Measurements from ENCODE around the gene ACCSL.

The ACCSL gene

DNA sequence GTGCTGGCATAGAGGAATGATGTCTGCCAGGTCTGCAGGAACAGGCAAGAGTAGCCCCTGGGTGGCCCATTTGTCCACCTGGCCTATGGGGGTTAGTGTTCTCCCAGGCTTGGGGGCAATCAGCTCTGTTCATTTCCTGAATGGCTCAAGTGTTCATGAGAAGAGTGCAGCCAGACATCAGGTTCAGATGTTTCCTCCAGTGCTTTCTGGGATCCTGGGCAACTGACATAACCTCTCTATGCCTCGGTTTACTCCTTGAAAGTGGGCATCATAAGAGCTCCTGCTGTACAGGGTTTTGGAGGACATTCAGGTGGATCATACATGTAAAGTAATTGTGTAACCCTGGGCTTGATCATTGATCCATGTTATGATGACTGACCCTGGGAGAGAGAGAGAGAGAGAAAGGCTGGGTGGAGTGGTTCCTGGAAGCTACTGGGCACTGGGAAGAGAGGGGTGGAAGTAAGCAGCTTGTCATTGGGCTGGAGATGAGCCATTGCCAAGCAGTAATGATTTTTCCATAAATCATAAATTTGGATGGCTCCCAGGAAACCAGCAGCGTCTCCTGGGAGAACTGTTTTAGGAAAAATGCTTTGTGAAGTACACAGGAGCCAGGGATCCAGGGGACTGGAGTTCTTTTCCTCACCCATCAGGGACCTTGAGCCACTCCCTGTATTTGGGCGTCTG, 30.2 kb upstream of the ACCSL start:
- no peak for DNase-seq

- DNase-seq: no peak
Observed at GRCh38 chr11:44018127-44018521, 29.7 kb upstream of the ACCSL start.

- DNase-seq: no peak
Observed at GRCh38 chr11:44018829-44019228, 29.0 kb upstream of the ACCSL start.

DNA sequence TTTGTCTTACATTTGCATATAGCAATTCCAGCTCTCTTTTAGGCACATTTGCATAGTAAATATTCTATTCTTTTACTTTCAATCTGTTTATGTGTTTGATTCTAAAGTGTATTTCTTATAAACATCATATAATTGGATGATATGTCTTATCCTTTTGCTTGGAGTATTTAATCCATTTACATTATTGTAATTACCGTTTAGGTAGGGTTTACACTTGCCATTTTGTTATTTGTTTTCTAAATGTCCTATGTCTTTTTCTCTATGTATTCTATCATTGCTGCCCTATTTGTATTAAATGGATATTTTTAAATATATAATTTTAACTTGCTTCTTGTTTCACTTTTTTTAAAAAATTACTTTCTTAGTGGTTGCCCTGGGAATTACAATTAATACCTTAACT, 22.8 kb upstream of the ACCSL start:
- no peak for DNase-seq

GRCh38 chr11:44025727-44026126, 22.1 kb upstream of the ACCSL start:
- no peak for DNase-seq

- DNase-seq: no peak
Observed at GRCh38 chr11:44028401-44028800, 19.4 kb upstream of the ACCSL start.

GRCh38 chr11:44028816-44029506, 18.8 kb upstream of the ACCSL start:
- no peak for DNase-seq

GRCh38 chr11:44029507-44029845, 18.3 kb upstream of the ACCSL start:
- DNase-seq: no peak

GRCh38 chr11:44029977-44030911, 17.5 kb upstream of the ACCSL start:
- peak in 5 of 56 donors; percentile 4 to 20 (median 12) for DNase-seq

- DNase-seq: no peak
Observed at GRCh38 chr11:44030996-44031395, 16.8 kb upstream of the ACCSL start.

GRCh38 chr11:44031549-44031948, 16.2 kb upstream of the ACCSL start:
- no peak for DNase-seq

- peak in 29 of 56 donors; percentile 9 to 73 (median 32) for DNase-seq
Observed at GRCh38 chr11:44032299-44033085, 15.3 kb upstream of the ACCSL start.

DNA sequence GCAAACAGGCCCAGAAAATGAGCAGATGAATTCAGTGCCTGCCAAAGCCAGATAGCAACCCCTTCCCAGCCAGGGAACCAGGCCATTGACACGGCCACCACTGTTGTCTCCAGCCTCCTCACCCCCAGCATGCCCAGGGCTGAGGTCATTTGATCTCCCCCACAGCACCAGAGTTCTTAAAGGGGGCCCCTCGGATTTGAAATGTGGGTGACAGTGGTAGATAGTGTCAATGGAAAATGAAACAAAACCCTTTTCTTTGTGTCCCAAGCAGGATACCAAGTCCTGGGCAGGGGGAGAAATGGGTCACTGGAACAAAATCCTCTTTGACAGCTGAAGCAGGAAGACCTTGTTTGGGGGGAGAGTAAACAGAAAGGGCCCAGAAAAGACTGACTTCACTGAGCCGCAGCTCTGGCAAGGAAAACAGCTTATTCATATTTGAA, 14.3 kb upstream of the ACCSL start:
- DNase-seq: peak in 47 of 56 donors; percentile 24 to 81 (median 58)

- DNase-seq: peak in 1 of 56 donors; percentile 40
Observed at GRCh38 chr11:44033856-44034255, 13.9 kb upstream of the ACCSL start.

GRCh38 chr11:44034639-44035038, 13.1 kb upstream of the ACCSL start:
- DNase-seq: no peak

DNA sequence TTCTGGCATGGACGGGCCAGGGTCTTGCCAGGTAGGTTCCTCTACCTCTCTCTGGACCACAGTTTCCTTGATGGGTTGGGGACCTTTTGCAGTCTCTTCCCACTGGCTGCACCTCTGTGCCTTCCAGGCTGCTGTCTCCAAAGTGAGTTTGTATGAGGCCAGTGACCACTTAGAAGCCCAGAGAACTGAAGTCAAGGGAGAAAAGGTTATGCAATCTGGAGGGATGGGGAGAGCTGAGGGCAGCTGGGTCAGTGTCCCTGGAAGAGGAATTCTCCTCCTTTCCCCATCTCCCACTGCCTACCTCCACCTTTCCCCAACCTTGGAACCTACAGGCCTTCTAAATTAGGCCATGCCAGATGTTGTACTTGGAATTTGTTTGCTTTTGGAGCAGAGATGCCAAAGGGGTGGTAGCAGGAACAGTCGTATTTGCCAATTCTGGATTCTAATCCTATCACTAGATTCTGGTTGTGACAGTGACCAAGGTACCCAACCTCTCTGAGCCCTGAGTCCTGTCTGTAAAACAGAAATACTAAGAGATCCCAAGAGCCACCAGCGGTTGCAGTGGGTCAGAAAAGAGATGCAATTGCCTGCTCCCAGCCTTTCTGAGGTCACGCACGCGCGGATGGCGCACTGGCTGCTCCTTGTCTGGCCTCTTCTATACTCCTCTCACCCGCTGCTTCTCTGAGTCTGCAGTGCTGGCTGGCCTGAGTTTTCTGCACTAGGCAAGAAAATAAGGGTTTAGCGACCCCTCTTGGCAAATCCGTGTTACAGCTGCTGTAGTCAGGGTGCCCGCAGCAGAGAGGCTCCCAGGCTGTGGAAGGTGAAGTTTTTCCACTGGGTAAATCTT, 10.7 kb upstream of the ACCSL start:
- peak in 53 of 56 donors; percentile 14 to 91 (median 71) for DNase-seq

DNA sequence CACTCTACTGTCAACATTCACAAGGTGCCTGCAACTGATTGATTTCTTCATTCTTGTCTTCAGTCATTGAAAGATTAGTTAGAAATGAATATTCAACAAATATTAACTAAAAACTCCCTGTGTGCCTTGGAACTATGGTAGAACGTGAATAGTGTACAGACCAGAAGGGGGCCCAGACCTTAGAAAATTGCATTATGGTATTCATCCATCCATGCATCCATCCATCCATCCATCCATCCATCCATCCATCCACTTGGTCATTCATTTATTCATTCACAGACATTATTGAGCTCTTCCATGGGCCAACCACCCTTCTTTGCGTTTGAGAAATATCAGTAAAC, 10.2 kb upstream of the ACCSL start:
- DNase-seq: no peak

GRCh38 chr11:44043157-44043556, 4.6 kb upstream of the ACCSL start:
- DNase-seq: no peak

- DNase-seq: no peak
Observed at GRCh38 chr11:44046182-44046581, 1.6 kb upstream of the ACCSL start.

- DNase-seq: no peak
Observed at GRCh38 chr11:44047298-44047697, 483 bp upstream of the ACCSL start.

Data from amygdala (tissue), 56 donors.